ENCODE measurements around the gene NINJ2. TPM values are rescaled to one million over a fixed set of nuclear protein-coding genes. Genes with fewer than 3 reads are reported as not detected.

Gene NINJ2
- total and polyA plus RNA-seq, 3 experiments from 2014 or later, result 3.3 to 47.1 (median 4.2) TPM

DNA sequence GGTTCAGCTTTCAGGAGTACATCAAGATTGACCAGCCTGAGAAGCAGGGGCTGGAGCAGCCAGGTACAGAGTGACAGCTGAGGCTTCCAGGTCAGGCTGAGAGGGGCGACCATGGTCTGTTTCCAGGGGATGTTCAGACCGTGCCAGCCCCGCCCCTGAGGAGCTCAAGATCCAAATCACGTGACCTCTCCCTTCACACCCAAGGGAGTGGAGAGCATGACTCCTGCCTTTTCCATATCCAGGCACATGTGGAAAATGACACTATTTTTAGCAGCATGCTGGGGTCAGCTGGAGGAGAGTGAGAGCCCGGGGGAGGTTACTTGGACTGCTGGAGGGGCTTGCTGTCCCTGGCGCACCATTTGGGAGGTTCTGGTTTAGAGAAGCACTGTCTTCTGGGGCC, 110.8 kb downstream of the NINJ2 start:
- no peak overlapping the region for H3K27ac ChIP-seq (ENCODE audit: low read depth, low read length)
- no peaks in the 10 kb centered on the region for H3K27me3 ChIP-seq (ENCODE audit: insufficient read depth, low read length, poor library complexity, severe bottlenecking)
- H3K36me3 ChIP-seq (ENCODE audit: insufficient read depth, low read length), result no peaks in the 10 kb centered on the region
- H3K4me3 ChIP-seq (ENCODE audit: low read length), result no peak overlapping the region
- no peak for DNase-seq
- peaks cover 31% of the 10 kb centered on the region for H3K4me1 ChIP-seq (ENCODE audit: insufficient read depth, low read length)
- Mint-ChIP-seq H3K9me3 (no peaks in the 10 kb centered on the region), H3K36me3 (peaks cover 0 to 5% (median 3%) of the 10 kb centered on the region in 3 donors), H3K27me3 (peaks cover 1 to 3% of the 10 kb centered on the region in 2 donors), H3K27ac (peak overlapping the region in 5 of 8 donors; percentile 10 to 95 (median 66)), H3K4me1 (peaks cover 34 to 57% (median 44%) of the 10 kb centered on the region in 3 donors), H3K4me3 (peak overlapping the region in 3 of 7 donors; percentile 83 to 91 (median 91))
- H3K9me3 ChIP-seq (ENCODE audit: low read length), result no peaks in the 10 kb centered on the region
- ChIA-PET CTCF (interaction anchor here (2.6 kb wide), 1 partner anchor 99 kb away, joined by 16 read pairs; no protein-coding TSS in a partner anchor), POLR2A (no interaction called here)

DNA sequence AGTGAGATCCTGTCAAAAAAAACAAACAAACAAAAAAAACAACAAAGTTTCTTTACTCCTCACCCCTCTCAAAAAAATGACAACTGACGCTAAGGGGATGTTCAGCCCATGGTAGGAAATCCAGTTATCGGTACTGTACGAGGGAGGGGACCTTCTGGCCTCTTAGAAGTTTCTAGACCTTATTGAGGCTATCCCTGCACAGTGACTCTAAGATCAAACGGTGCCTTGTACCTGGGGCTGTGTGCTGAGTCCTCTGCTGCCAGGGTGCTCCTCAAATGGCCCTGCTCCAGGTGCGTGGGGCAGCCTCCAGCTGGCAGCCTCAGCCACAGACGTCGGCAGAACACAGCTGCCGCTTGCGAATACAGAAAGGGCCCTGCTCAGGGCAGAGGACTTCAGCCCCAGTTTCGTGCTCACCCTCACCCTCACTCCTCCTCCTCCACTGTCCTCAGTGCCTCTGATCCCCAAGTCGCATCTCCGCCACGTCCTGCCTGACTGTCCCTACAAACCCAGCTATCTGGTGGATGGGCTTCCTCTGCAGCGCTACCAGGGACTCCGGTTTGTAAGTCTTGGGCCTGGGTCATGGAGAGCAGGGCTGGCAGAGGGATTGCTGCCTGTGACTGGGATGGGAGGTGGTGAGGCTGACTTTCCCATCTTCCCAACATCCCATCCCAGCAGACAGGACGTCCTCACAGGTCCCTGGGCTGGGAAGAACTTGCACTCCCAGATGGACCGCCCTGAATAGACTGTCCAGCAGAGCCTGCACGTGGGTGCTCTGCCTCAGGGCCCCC, 112.6 kb downstream of the NINJ2 start:
- H3K27me3 Mint-ChIP-seq, result peaks cover 1 to 6% of the 10 kb centered on the region in 2 donors
- ChIA-PET POLR2A (no interaction called here), CTCF (interaction anchor here (1.1 to 2.6 kb wide), 3 partner anchors 12 to 109 kb away, joined by 3 to 16 read pairs (median 4); no protein-coding TSS in a partner anchor)
- H3K27ac Mint-ChIP-seq, result peak overlapping the region in 5 of 8 donors; percentile 47 to 92 (median 65)
- H3K4me1 Mint-ChIP-seq, result peaks cover 38 to 64% (median 41%) of the 10 kb centered on the region in 3 donors
- H3K9me3 Mint-ChIP-seq, result no peaks in the 10 kb centered on the region
- H3K27me3 ChIP-seq (ENCODE audit: insufficient read depth, low read length, poor library complexity, severe bottlenecking), result no peaks in the 10 kb centered on the region
- DNase-seq, result no peak
- no peak overlapping the region for H3K4me3 Mint-ChIP-seq
- peaks cover 41% of the 10 kb centered on the region for H3K4me1 ChIP-seq (ENCODE audit: insufficient read depth, low read length)
- no peak overlapping the region for H3K27ac ChIP-seq (ENCODE audit: low read depth, low read length)
- no peaks in the 10 kb centered on the region for H3K36me3 ChIP-seq (ENCODE audit: insufficient read depth, low read length)
- H3K36me3 Mint-ChIP-seq, result peaks cover 0 to 2% (median 0%) of the 10 kb centered on the region in 3 donors
- no peaks in the 10 kb centered on the region for H3K9me3 ChIP-seq (ENCODE audit: low read length)
- no peak overlapping the region for H3K4me3 ChIP-seq (ENCODE audit: low read length)

DNA sequence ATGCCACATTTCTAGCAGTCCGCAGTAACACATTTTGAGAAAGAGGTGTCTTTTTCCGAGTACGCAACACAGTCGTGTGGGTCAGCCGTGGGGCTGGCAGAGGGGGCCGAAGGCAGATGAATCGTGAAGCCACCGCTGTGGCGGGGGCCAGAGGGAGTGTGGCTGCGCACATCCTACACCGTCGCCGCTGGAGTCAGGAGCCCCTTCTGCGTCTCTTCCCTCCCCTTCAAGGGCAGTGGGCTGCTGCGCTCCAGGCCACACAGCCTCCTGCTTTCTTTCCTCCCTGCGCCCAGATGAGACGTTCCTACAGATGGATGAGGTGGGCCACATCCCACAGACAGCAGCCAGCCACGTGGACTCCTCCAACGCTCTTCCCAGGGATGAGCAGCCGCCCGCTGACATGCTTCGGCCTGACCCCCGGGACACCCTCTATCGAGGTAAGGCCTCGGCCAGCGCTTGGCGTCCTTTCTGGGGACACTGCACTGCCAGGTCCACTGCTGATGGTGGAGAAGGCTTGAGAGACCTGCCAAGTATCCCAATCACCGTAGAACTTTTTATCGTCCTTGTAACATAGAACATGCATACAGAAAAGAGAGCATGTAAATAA, 113.7 kb downstream of the NINJ2 start:
- DNase-seq, result no peak
- Mint-ChIP-seq H3K4me1 (peaks cover 36 to 58% (median 37%) of the 10 kb centered on the region in 3 donors), H3K27me3 (peaks cover 3 to 14% of the 10 kb centered on the region in 2 donors), H3K36me3 (no peaks in the 10 kb centered on the region), H3K4me3 (no peak overlapping the region), H3K9me3 (no peaks in the 10 kb centered on the region), H3K27ac (peak overlapping the region in 1 of 8 donors; percentile 23)
- ChIA-PET POLR2A (no interaction called here), CTCF (interaction anchor here (3.4 to 3.5 kb wide), 2 partner anchors 12 to 108 kb away, joined by 21 to 31 read pairs; no protein-coding TSS in a partner anchor)
- peaks cover 7% of the 10 kb centered on the region for H3K27me3 ChIP-seq (ENCODE audit: insufficient read depth, low read length, poor library complexity, severe bottlenecking)
- no peaks in the 10 kb centered on the region for H3K9me3 ChIP-seq (ENCODE audit: low read length)
- H3K4me1 ChIP-seq (ENCODE audit: insufficient read depth, low read length), result peaks cover 33% of the 10 kb centered on the region
- H3K4me3 ChIP-seq (ENCODE audit: low read length), result no peak overlapping the region
- H3K36me3 ChIP-seq (ENCODE audit: insufficient read depth, low read length), result no peaks in the 10 kb centered on the region
- H3K27ac ChIP-seq (ENCODE audit: low read depth, low read length), result no peak overlapping the region

DNA sequence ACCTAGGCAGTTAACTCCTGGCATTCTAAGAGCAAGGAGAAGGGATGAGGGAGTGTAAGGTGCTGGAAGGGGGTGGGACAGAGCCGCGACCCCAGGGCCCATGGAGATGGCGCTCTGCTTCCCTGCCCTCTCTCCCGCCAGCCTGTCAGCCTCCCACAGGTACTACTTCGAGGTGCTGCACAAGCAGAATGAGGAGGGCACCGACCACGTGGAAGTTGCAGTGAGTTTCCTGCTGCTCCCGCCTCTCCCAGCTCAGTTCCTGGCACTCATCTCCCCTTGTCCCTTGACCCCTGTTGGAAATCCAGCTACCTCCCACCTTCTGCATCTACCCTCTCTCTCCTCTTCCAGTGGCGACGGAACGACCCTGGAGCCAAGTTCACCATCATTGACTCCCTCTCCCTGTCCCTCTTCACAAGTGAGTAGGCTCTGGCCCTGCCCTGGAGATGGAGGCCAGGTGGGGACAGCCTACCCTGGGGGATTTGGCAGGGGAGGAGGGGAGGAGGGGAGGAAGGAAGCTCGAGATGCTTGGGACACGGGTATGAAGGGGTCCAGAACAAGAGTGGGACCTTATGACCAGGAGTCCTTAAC, 115.3 kb downstream of the NINJ2 start:
- H3K27ac Mint-ChIP-seq, result peak overlapping the region in 1 of 8 donors; percentile 23
- Histone ChIP-seq H3K9me3 (ENCODE audit: low read length) (no peaks in the 10 kb centered on the region), H3K27ac (ENCODE audit: low read depth, low read length) (no peak overlapping the region), H3K36me3 (ENCODE audit: insufficient read depth, low read length) (no peaks in the 10 kb centered on the region), H3K4me3 (ENCODE audit: low read length) (no peak overlapping the region), H3K4me1 (ENCODE audit: insufficient read depth, low read length) (peaks cover 20% of the 10 kb centered on the region), H3K27me3 (ENCODE audit: insufficient read depth, low read length, poor library complexity, severe bottlenecking) (peaks cover 7% of the 10 kb centered on the region)
- CTCF ChIA-PET, result interaction anchor here (0.8 to 3.5 kb wide), 17 partner anchors 8 to 401 kb away, joined by 3 to 45 read pairs (median 7); partner anchors contain the start of genes CCDC77 and RAD52
- peaks cover 4 to 18% of the 10 kb centered on the region in 2 donors for H3K27me3 Mint-ChIP-seq
- peaks cover 28 to 47% (median 28%) of the 10 kb centered on the region in 3 donors for H3K4me1 Mint-ChIP-seq
- peaks cover 0 to 2% (median 0%) of the 10 kb centered on the region in 3 donors for H3K36me3 Mint-ChIP-seq
- no peak for DNase-seq
- POLR2A ChIA-PET, result no interaction called here
- H3K4me3 Mint-ChIP-seq, result no peak overlapping the region
- H3K9me3 Mint-ChIP-seq, result no peaks in the 10 kb centered on the region

DNA sequence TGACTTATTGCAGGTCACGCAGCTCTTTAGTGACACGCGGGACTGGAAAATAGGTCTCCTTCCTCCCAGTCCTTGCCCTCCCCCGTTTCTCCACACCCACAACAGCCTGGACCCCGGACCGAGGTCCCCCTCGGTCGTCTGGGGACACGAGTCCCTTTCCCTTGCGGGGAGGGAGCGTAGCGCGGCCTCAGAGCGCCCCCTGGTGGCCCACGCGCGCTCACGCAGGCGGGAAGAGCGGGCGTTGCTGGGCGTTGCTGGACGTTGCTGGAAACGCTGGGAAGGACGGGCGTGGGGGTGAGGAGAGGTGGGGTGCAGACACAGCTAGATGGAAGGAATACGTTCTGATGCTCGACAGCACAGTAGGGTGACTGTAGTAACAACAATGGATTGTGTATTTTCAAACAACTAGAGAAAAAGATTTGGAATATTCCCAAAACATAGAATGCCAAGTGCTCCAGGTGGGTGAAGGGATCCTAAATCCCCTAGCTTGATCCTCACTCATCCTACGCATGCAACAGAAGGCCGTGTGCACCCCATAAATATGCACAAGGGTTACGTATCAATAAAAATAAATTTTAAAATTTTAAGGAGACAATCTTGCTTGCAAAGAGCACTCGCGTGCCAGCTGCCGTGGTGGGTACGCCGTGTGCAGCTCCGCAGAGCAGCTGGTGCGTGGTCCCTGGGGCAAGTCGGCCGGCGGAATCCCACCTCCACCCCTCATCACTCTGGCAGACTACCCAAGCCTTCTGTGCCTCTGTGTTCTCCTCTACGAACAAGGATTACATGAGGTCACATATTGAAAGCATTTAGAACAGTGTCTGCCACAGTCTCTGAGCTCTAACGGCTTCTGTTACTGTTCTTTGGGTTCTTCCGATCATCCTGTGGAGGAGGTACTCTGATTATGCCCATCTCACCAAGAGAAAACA, 116.1 kb downstream of the NINJ2 start:
- Histone ChIP-seq H3K36me3 (ENCODE audit: insufficient read depth, low read length) (no peaks in the 10 kb centered on the region), H3K27ac (ENCODE audit: low read depth, low read length) (no peak overlapping the region), H3K4me3 (ENCODE audit: low read length) (no peak overlapping the region), H3K27me3 (ENCODE audit: insufficient read depth, low read length, poor library complexity, severe bottlenecking) (peaks cover 7% of the 10 kb centered on the region), H3K9me3 (ENCODE audit: low read length) (no peaks in the 10 kb centered on the region), H3K4me1 (ENCODE audit: insufficient read depth, low read length) (peaks cover 12% of the 10 kb centered on the region)
- CTCF ChIA-PET, result interaction anchor here (0.8 to 3.5 kb wide), 24 partner anchors 9 to 402 kb away, joined by 3 to 45 read pairs (median 4); partner anchors contain the start of genes CCDC77 and RAD52
- Mint-ChIP-seq H3K27ac (peak overlapping the region in 1 of 8 donors; percentile 64), H3K4me3 (no peak overlapping the region), H3K9me3 (no peaks in the 10 kb centered on the region), H3K27me3 (peaks cover 4 to 18% of the 10 kb centered on the region in 2 donors), H3K4me1 (peaks cover 20 to 39% (median 20%) of the 10 kb centered on the region in 3 donors), H3K36me3 (peaks cover 0 to 2% (median 0%) of the 10 kb centered on the region in 3 donors)
- peak; percentile 58 to 78 (median 60) for DNase-seq
- POLR2A ChIA-PET, result no interaction called here

DNA sequence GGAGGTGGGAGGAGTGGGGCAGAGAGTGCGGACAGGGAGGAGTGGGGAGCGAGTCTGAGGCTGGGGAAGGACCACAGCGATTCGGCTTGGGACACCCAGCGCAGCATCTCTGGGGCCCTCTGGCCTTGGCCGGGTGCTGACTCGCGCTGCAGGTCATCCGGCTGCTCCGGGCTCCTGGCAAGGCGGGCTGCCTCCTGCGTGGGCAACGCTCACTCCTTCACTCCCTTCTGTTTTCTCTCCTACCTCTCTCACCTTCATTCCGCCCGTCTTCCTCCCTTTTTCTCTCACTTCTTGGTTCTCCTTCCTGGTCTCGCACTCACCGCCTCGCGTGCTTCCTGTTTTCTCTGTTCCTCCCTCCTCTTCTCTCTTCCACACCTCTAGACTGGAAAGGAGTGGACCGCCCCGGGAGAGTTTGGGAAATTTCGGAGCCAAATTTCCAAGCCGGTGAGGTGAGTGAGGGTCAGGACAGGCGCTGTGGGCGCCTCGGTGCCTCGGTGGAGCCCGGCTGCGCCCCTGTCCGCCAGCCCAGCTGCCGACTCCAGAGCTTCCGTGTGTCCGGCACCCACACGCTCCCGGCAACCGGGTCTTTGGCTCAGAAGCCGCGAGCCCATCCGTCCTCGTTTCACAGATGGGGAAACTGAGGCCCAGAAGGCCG, 116.9 kb downstream of the NINJ2 start:
- Histone ChIP-seq H3K9me3 (ENCODE audit: low read length) (no peaks in the 10 kb centered on the region), H3K27ac (ENCODE audit: low read depth, low read length) (no peak overlapping the region), H3K4me3 (ENCODE audit: low read length) (no peak overlapping the region), H3K36me3 (ENCODE audit: insufficient read depth, low read length) (no peaks in the 10 kb centered on the region), H3K4me1 (ENCODE audit: insufficient read depth, low read length) (peaks cover 10% of the 10 kb centered on the region), H3K27me3 (ENCODE audit: insufficient read depth, low read length, poor library complexity, severe bottlenecking) (peaks cover 7% of the 10 kb centered on the region)
- H3K27ac Mint-ChIP-seq, result no peak overlapping the region
- ChIA-PET POLR2A (no interaction called here), CTCF (interaction anchor here (0.8 to 3.5 kb wide), 17 partner anchors 9 to 145 kb away, joined by 3 to 45 read pairs (median 7); partner anchors contain the start of gene CCDC77)
- DNase-seq, result peak in 1 of 5 donors; percentile 35
- peaks cover 0 to 2% (median 0%) of the 10 kb centered on the region in 3 donors for H3K36me3 Mint-ChIP-seq
- H3K4me1 Mint-ChIP-seq, result peaks cover 12 to 31% (median 12%) of the 10 kb centered on the region in 3 donors
- H3K9me3 Mint-ChIP-seq, result no peaks in the 10 kb centered on the region
- H3K4me3 Mint-ChIP-seq, result no peak overlapping the region
- H3K27me3 Mint-ChIP-seq, result peaks cover 4 to 18% of the 10 kb centered on the region in 2 donors

DNA sequence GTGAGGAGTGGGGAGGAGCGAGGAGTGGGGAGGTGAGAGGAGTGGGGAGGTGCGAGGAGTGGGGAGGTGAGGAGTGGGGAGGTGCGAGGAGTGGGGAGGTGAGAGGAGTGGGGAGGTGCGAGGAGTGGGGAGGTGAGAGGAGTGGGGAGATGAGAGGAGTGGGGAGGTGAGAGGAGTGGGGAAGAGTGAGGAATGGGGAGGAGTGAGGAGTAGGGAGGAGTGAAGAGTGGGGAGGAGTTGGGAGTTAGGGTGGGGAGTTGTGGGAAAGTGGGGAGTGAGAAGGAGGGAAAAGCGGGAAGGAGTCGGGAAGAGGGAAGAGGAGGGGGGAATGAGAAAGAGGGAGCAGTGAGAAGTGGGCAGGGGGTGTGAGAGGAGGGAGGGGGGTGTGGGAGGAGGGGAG, 117.4 kb downstream of the NINJ2 start:
- peaks cover 0 to 2% (median 0%) of the 10 kb centered on the region in 3 donors for H3K36me3 Mint-ChIP-seq
- Histone ChIP-seq H3K36me3 (ENCODE audit: insufficient read depth, low read length) (no peaks in the 10 kb centered on the region), H3K27me3 (ENCODE audit: insufficient read depth, low read length, poor library complexity, severe bottlenecking) (peaks cover 7% of the 10 kb centered on the region), H3K27ac (ENCODE audit: low read depth, low read length) (no peak overlapping the region), H3K4me1 (ENCODE audit: insufficient read depth, low read length) (peaks cover 10% of the 10 kb centered on the region), H3K9me3 (ENCODE audit: low read length) (no peaks in the 10 kb centered on the region), H3K4me3 (ENCODE audit: low read length) (no peak overlapping the region)
- peaks cover 10 to 28% (median 11%) of the 10 kb centered on the region in 3 donors for H3K4me1 Mint-ChIP-seq
- H3K9me3 Mint-ChIP-seq, result no peaks in the 10 kb centered on the region
- peaks cover 4 to 18% of the 10 kb centered on the region in 2 donors for H3K27me3 Mint-ChIP-seq
- ChIA-PET CTCF (interaction anchor here (0.9 kb wide), 1 partner anchor 88 kb away, joined by 3 read pairs; no protein-coding TSS in a partner anchor), POLR2A (no interaction called here)
- DNase-seq, result peak in 1 of 5 donors; percentile 3
- no peak overlapping the region for H3K4me3 Mint-ChIP-seq
- no peak overlapping the region for H3K27ac Mint-ChIP-seq
